Measurements from ENCODE around the gene MRPS15.
A peak's percentile ranks its signal among the peaks of the same experiment; 100 is the strongest.
"Not testable (repeated sequence)": the region's sequence is repeated elsewhere in the genome, so short reads cannot be mapped to it uniquely, and the experiment has no call there.

MRPS15 gene

GRCh38 chr1:36463803-36464604, at the start of gene MRPS15:
Gene MRPS15, minus strand, starts transcription at chr1:36464384. Its CDS starts 109 bp downstream, at chr1:36464275.
- peak; percentile 95 for DNase-seq (ENCODE audit: low spot score)

GRCh38 chr1:36512842-36513241, 48.7 kb upstream of the MRPS15 start:
- DNase-seq (ENCODE audit: low spot score) = no peak

GRCh38 chr1:36511804-36512798, 47.9 kb upstream of the MRPS15 start:
- DNase-seq (ENCODE audit: low spot score) = no peak

- DNase-seq (ENCODE audit: low spot score) = not testable (repeated sequence)
These were observed 47.0 kb upstream of the MRPS15 start for GRCh38 chr1:36511220-36511619.

- no peak for DNase-seq (ENCODE audit: low spot score)
These were observed 46.2 kb upstream of the MRPS15 start for GRCh38 chr1:36510418-36510817.

- DNase-seq (ENCODE audit: low spot score) = no peak
These were observed 44.1 kb upstream of the MRPS15 start for GRCh38 chr1:36508257-36508656.

GRCh38 chr1:36506276-36506920, 42.2 kb upstream of the MRPS15 start:
- no peak for DNase-seq (ENCODE audit: low spot score)

GRCh38 chr1:36503733-36504132, 39.5 kb upstream of the MRPS15 start:
- DNase-seq (ENCODE audit: low spot score) = no peak

- DNase-seq (ENCODE audit: low spot score) = no peak
These were observed 39.0 kb upstream of the MRPS15 start for GRCh38 chr1:36503159-36503558.

- DNase-seq (ENCODE audit: low spot score) = no peak
These were observed 38.4 kb upstream of the MRPS15 start for GRCh38 chr1:36502616-36503015.

GRCh38 chr1:36501911-36502310, 37.7 kb upstream of the MRPS15 start:
- not testable (repeated sequence) for DNase-seq (ENCODE audit: low spot score)

- no peak for DNase-seq (ENCODE audit: low spot score)
These were observed 33.0 kb upstream of the MRPS15 start for GRCh38 chr1:36497207-36497606.

GRCh38 chr1:36494971-36495370, 30.8 kb upstream of the MRPS15 start:
- no peak for DNase-seq (ENCODE audit: low spot score)

GRCh38 chr1:36493524-36493923, 29.3 kb upstream of the MRPS15 start:
- DNase-seq (ENCODE audit: low spot score) = no peak

GRCh38 chr1:36492491-36492890, 28.3 kb upstream of the MRPS15 start:
- no peak for DNase-seq (ENCODE audit: low spot score)

- DNase-seq (ENCODE audit: low spot score) = not testable (repeated sequence)
These were observed 25.3 kb upstream of the MRPS15 start for GRCh38 chr1:36489258-36490051.

GRCh38 chr1:36487906-36488305, 23.7 kb upstream of the MRPS15 start:
- no peak for DNase-seq (ENCODE audit: low spot score)

- not testable (repeated sequence) for DNase-seq (ENCODE audit: low spot score)
These were observed 23.1 kb upstream of the MRPS15 start for GRCh38 chr1:36487336-36487725.

- no peak for DNase-seq (ENCODE audit: low spot score)
These were observed 22.5 kb upstream of the MRPS15 start for GRCh38 chr1:36486439-36487335.

- DNase-seq (ENCODE audit: low spot score) = no peak
These were observed 21.9 kb upstream of the MRPS15 start for GRCh38 chr1:36486093-36486438.

- no peak for DNase-seq (ENCODE audit: low spot score)
These were observed 19.9 kb upstream of the MRPS15 start for GRCh38 chr1:36484099-36484498.

All from hepatic stellate cell (primary cell).